NK-92 treated with Interleukin-12 subunit alpha and Interleukin-12 subunit beta, amount 100 ng/mL, for 24 hours (cell line): ENCODE results near the gene TRIM71.
"Not testable (repeated sequence)": the region's sequence is repeated elsewhere in the genome, so short reads cannot be mapped to it uniquely, and the experiment has no call there.

Experiments used
- DNase-seq: peaks from one replicate; lab custom pipeline; 2025; lab: John Stamatoyannopoulos, UW

Gene TRIM71

GRCh38 chr3:32890420-32891276 is 72.9 kb downstream of the TRIM71 start:
- DNase-seq, result no peak

GRCh38 chr3:32891365-32891764 is 73.6 kb downstream of the TRIM71 start:
- no peak for DNase-seq

GRCh38 chr3:32892625-32893598 is 75.1 kb downstream of the TRIM71 start:
- DNase-seq, result no peak

GRCh38 chr3:32894977-32895376 is 77.2 kb downstream of the TRIM71 start:
- DNase-seq, result no peak

DNA sequence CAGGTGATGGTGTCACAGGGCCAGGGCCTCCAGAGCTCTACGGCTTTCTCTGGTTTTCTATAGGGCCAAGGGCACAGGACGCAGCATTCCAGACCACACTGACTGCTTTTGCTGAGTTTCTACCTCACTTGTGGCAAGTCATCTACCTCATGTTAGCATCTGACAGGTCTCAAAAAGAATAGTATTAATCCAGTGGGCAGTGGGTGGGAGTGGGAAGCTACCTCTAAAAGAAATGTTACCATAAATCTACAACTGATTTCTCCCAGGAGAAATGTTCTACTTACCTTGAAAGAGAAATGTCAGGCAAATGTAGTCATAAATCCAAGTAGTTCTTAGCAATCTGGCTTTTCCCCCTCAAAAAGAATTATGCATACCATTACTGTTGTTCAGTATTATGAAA is 77.9 kb downstream of the TRIM71 start:
- DNase-seq, result no peak

GRCh38 chr3:32896143-32896542 is 78.3 kb downstream of the TRIM71 start:
- DNase-seq, result no peak

GRCh38 chr3:32897001-32897601 is 79.3 kb downstream of the TRIM71 start:
- no peak for DNase-seq

DNA sequence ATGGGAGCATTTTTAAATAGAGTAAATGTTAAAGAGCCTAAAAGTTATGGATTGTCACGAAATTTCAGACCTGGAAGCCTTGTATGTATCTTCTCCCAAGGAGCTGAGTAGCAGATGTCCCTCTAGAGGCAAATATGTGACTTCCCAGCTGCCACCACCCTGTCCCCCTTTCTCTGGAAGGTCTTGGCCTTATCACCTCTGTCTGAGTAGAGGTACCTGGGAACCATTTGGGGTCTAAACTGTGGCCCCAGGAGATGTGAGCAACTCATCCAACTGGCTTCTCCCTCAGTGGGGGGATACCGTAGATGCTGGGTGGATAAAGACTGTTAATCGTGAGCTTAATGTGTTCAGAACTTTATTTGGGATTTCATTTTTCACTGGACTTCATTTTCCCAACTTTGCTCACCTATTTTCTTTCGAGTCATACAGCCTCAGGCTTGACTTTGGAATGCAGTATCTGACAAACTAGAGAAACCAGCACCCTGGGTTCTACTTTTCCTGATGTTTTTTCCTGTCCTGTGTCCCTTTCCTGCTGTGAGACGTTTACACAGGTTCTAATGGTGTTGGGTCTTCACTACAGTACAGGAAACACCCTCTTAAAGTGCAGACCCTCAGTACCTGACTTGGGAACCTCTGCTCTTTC is 80.3 kb downstream of the TRIM71 start:
- DNase-seq, result no peak

- no peak for DNase-seq
These were observed 81.5 kb downstream of the TRIM71 start for GRCh38 chr3:32899265-32899664.

DNA sequence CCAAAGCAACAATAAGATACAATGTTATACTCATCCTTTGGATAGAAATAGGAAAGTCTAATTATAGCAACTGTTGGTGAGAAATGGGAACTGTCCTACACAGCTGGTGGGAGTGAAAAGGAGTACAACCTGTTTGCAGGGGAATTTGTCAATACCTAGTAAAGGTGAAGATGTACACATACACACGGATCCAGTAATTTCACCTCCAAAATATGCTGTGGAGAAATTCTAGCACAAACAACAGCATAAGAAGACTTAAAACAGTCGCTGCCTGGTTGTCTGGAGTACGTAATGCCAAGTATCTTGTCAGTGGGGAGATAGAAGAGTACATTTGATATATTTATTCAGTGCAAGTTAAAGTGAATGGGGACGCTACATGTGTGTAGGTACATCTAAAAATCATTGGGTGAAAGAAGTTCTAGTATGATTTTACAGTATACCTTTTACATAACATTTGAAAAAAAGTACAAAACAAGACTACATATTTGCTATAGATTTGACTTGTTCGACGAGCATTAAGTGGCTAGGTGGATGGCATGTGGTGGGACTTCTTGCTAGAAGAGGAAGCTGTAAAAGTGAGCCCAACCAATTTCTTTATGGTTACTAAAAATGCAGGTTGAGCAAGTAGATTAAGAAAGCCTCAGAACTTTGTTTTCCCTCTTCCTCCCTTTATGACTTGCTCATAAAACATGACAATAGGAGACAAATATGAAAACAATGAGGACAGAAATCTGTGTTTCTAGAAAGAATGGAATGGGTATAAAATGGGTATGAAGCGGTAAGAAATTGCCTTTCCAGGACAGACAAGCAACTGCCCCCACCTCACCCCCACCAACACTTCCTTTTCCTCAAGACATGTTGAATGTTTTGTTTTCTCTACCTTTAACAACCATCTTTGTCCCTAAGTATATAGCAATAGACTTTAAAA is 83.5 kb downstream of the TRIM71 start:
- DNase-seq, result no peak

GRCh38 chr3:32902887-32903371 is 85.1 kb downstream of the TRIM71 start:
- DNase-seq, result not testable (repeated sequence)

- DNase-seq, result no peak
These were observed 86.2 kb downstream of the TRIM71 start for GRCh38 chr3:32903953-32904352.

- DNase-seq, result no peak
These were observed 92.2 kb downstream of the TRIM71 start for GRCh38 chr3:32909999-32910398.

GRCh38 chr3:32910954-32911353 is 93.2 kb downstream of the TRIM71 start:
- DNase-seq, result no peak

DNA sequence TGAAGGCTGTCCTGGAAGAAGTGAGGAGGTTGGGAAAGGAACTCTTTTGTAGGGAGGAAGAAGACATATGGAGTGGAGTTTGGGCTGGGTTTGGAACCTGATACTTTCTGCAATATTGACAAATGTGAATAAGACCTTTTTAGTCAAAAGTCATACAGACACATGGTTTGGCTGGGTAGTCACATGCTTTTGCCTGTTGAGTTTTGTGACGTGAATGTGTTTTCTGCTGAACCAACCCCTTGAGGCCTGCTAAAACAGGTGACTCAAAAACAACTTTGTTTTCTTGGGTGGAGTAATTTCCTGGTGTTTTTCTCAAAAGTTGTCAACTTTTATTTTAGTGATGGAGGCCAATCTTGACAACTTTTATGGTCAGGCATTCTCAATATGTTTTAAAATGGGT is 94.2 kb downstream of the TRIM71 start:
- DNase-seq, result no peak

GRCh38 chr3:32913790-32914446 is 96.1 kb downstream of the TRIM71 start:
- DNase-seq, result no peak

DNA sequence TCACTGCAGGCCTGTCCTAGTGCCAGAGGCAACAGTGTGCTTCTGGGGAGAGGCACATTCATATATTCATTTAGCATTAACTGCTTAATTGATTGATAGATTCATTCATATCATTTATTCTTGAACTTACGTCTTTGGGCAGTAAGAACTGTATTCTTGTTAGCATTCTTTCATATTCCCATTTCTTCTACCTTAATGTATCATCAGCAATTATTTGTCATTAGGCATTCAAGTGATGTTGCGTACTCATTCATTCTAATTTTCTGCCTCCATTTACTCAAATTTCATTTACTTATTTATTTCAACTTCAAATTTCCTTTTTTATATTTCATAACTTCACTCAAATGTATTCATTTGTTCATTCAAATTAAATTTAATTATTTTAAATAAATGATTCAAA is 102.1 kb downstream of the TRIM71 start:
- DNase-seq, result no peak

GRCh38 chr3:32922078-32922477 is 104.3 kb downstream of the TRIM71 start:
- DNase-seq, result no peak

DNA sequence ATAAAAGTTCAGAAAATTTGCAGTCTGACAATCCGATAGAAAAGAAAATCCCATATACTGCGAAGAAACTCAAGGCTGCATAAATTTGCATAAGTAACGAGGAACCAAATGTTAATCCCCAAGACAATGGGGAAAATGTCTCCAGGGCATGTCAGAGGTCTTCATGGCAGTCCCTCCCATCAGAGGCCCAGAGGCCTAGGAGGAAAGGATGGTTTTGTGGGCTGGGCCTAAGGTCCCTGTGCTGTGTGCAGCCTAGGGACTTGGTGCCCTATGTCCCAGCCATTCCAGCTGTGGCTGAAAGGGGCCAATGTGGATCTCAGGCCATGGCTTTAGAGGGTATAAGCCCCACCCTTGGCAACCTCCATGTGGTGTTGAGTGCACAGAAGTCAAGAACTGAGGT is 112.4 kb downstream of the TRIM71 start:
- DNase-seq, result no peak

GRCh38 chr3:32931273-32931672 is 113.5 kb downstream of the TRIM71 start:
- DNase-seq, result not testable (repeated sequence)
